WTC11 (cell line): Measurements from ENCODE around the gene SMARCA5. TPM values are rescaled to one million over a fixed set of nuclear protein-coding genes. Genes with fewer than 3 reads are reported as not detected.
A peak's percentile ranks its signal among the peaks of the same experiment; 100 is the strongest.

Source experiments
- ATAC-seq: fragments of 200-7000 bp; cut with Tn5 transposase; 2 replicates; pipeline ENCODE4 v1.10.0; 2021; ENCODE audit warnings: mild to moderate bottlenecking, moderate library complexity
- CTCF ChIA-PET: fragments of 300-600 bp; sonication (Branson Sonifier 250); formaldehyde crosslinking; loops from one replicate; lab custom pipeline; 2021; ENCODE audit warnings: antibody characterized with exemption; lab: Charles Lee
- POLR2A ChIA-PET: fragments of 350-600 bp; sonication (Branson Sonifier 250); formaldehyde crosslinking; loops from one replicate; lab custom pipeline; 2021; ENCODE audit warnings: antibody characterized with exemption; lab: Charles Lee
- DNase-seq: peaks from one replicate; pipeline ENCODE4 v3.0.0; 2021; ENCODE audit warnings: low spot score
- H3K27ac Mint-ChIP-seq: 2 replicates; pipeline ENCODE4 v1.8.0; 2021; ENCODE audit warnings: mixed read lengths
- H3K27me3 Mint-ChIP-seq: 2 replicates; pipeline ENCODE4 v1.8.0; 2021; ENCODE audit warnings: low read depth, mild to moderate bottlenecking, moderate library complexity, mixed read lengths
- H3K36me3 Mint-ChIP-seq: 2 replicates; pipeline ENCODE4 v1.8.0; 2021; ENCODE audit warnings: mixed read lengths
- H3K4me1 Mint-ChIP-seq: 2 replicates; pipeline ENCODE4 v1.8.0; 2022; ENCODE audit warnings: mixed read lengths
- H3K4me3 Mint-ChIP-seq: 2 replicates; pipeline ENCODE4 v1.8.0; 2021; ENCODE audit warnings: mild to moderate bottlenecking, moderate library complexity, mixed read lengths
- H3K9me3 Mint-ChIP-seq: 2 replicates; pipeline ENCODE4 v1.8.0; 2021; ENCODE audit warnings: mixed read lengths
- CBFB ChIP-seq: sonication (generic); formaldehyde crosslinking; IDR thresholded peaks from 2 replicates; pipeline ENCODE4 v1.8.1; 2022; ENCODE audit warnings: mild to moderate bottlenecking, low read depth, missing genetic modification reagents
- ETV6 ChIP-seq: sonication (generic); formaldehyde crosslinking; IDR thresholded peaks from 2 replicates; pipeline ENCODE4 v1.8.1; 2022; ENCODE audit warnings: mild to moderate bottlenecking, missing genetic modification reagents
- GRHL2 ChIP-seq: fragments of 250-450 bp; sonication (Bioruptor Pico); IDR thresholded peaks from 2 replicates; pipeline ENCODE4 v1.8.0; 2022; ENCODE audit warnings: mild to moderate bottlenecking, moderate library complexity; ENCODE audit not compliant: insufficient replicate concordance, severe bottlenecking
- HMGA2 ChIP-seq: fragments of 250-450 bp; sonication (Bioruptor Pico); IDR thresholded peaks from 2 replicates; pipeline ENCODE4 v1.4.0; 2021; ENCODE audit warnings: mild to moderate bottlenecking, moderate library complexity
- IRF2 ChIP-seq: sonication (generic); formaldehyde crosslinking; IDR thresholded peaks from 2 replicates; pipeline ENCODE4 v1.8.0; 2022; ENCODE audit warnings: low read depth, missing genetic modification reagents, borderline replicate concordance
- KAT7 ChIP-seq: sonication (generic); formaldehyde crosslinking; IDR thresholded peaks from 2 replicates; pipeline ENCODE4 v1.8.1; 2023; ENCODE audit warnings: missing genetic modification reagents, mild to moderate bottlenecking, borderline replicate concordance
- MXD4 ChIP-seq: fragments of 250-450 bp; sonication (Bioruptor Pico); IDR thresholded peaks from 2 replicates; pipeline ENCODE4 v1.8.0; 2021; ENCODE audit warnings: mild to moderate bottlenecking, moderate library complexity, borderline replicate concordance
- MYBL2 ChIP-seq: sonication (generic); formaldehyde crosslinking; IDR thresholded peaks from 2 replicates; pipeline ENCODE4 v1.8.1; 2023; ENCODE audit warnings: mild to moderate bottlenecking, moderate library complexity, missing genetic modification reagents
- NR2C2 ChIP-seq: sonication (generic); formaldehyde crosslinking; IDR thresholded peaks from 2 replicates; pipeline ENCODE4 v1.8.0; 2022; ENCODE audit warnings: mild to moderate bottlenecking, missing genetic modification reagents
- SMAD4 ChIP-seq: sonication (generic); formaldehyde crosslinking; IDR thresholded peaks from 2 replicates; pipeline ENCODE4 v1.8.0; 2022; ENCODE audit warnings: mild to moderate bottlenecking, missing genetic modification reagents
- TEAD1 ChIP-seq: sonication (generic); formaldehyde crosslinking; IDR thresholded peaks from 2 replicates; pipeline ENCODE4 v1.8.0; 2022; ENCODE audit warnings: mild to moderate bottlenecking, missing genetic modification reagents
- ZNF232 ChIP-seq: sonication (generic); formaldehyde crosslinking; IDR thresholded peaks from 2 replicates; pipeline ENCODE4 v1.8.0; 2022; ENCODE audit warnings: mild to moderate bottlenecking, missing genetic modification reagents
- ZNF263 ChIP-seq: sonication (generic); formaldehyde crosslinking; IDR thresholded peaks from 2 replicates; pipeline ENCODE4 v1.8.1; 2022; ENCODE audit warnings: low read depth, mild to moderate bottlenecking, moderate library complexity, missing genetic modification reagents
- ZNF423 ChIP-seq: fragments of 250-450 bp; sonication (Bioruptor Pico); IDR thresholded peaks from 2 replicates; pipeline ENCODE4 v2.1.2; 2022; ENCODE audit warnings: mild to moderate bottlenecking, moderate library complexity
- ZNF671 ChIP-seq: fragments of 250-450 bp; sonication (Bioruptor Pico); IDR thresholded peaks from 2 replicates; pipeline ENCODE4 v1.8.0; 2021; ENCODE audit warnings: mild to moderate bottlenecking
- total RNA-seq: library from RNA; stranded (reverse); gene quantifications from 3 replicates; pipeline ENCODE4 v1.2.3, GENCODE V29; 2021
- TF ChIP-seq, protein P1 (sequence below): sonication (generic); formaldehyde crosslinking; IDR thresholded peaks from 2 replicates; pipeline ENCODE4 v1.8.0; 2022; ENCODE audit warnings: mild to moderate bottlenecking, missing genetic modification reagents
- TF ChIP-seq, protein P2 (sequence below): sonication (generic); formaldehyde crosslinking; IDR thresholded peaks from 2 replicates; pipeline ENCODE4 v1.8.0; 2022; ENCODE audit warnings: mild to moderate bottlenecking, missing genetic modification reagents
- TF ChIP-seq, protein P3 (sequence below): sonication (generic); formaldehyde crosslinking; IDR thresholded peaks from 2 replicates; pipeline ENCODE4 v1.8.0; 2022; ENCODE audit warnings: mild to moderate bottlenecking, missing genetic modification reagents
- TF ChIP-seq, protein P4 (sequence below): sonication (generic); formaldehyde crosslinking; IDR thresholded peaks from 2 replicates; pipeline ENCODE4 v1.8.1; 2023; ENCODE audit warnings: mild to moderate bottlenecking, missing genetic modification reagents, moderate library complexity
- TF ChIP-seq, protein P5 (sequence below): fragments of 250-450 bp; sonication (Bioruptor Pico); conservative IDR thresholded peaks from 2 replicates; pipeline ENCODE4 v1.9.0; 2021; ENCODE audit warnings: mild to moderate bottlenecking
- TF ChIP-seq, protein P6 (sequence below): fragments of 250-450 bp; sonication (Bioruptor Pico); IDR thresholded peaks from 2 replicates; pipeline ENCODE4 v2.1.2; 2022; ENCODE audit warnings: mild to moderate bottlenecking, moderate library complexity

The SMARCA5 gene
- total RNA-seq, 1 experiment from 2014 or later, result 98.8 TPM

DNA sequence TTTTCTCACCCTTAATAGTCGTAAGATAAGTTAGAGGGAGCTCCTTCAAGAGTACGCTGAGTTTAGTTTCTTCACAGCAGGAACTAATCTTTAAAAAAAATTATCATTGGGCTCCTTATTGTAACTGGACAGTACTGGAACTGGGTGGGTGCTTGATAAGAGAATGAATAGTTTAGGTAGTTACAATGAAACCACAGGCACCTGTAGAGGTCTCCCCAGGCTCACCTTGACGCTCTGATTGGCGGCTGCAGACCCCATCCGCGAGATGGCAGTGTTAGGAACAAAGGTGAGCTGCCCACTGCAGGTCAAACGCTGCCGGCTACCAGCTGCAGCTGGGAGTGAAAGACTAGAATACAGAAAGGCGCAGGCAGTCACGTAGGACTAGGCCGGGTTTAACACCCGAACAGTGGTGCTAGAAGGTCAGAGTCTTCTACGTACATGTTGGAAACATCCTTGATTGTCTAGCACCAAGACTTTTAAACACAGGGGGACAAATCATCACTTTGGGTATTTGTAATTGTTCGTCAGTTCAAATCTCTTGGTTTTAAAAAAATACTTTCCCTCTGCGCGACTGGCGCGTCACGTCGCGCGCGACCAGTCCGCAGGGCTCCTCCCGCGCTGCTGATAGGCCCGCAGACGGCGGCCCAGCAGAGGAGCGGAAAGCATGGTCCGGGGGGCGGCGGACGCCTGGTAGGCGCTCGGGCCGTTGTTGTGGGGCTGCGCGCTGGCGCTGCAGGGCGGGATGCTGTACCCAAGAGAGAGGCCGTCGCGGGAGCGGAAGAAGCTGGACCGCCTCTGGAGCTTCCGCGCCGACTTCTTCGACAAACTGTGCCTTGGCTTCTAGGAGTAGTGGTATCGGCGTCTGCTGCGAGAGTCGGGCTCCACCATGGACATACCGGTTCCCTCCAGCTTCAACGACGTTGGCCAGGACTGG, 45.6 kb downstream of the SMARCA5 start (continued):
- TF ChIP-seq, protein P1, sequence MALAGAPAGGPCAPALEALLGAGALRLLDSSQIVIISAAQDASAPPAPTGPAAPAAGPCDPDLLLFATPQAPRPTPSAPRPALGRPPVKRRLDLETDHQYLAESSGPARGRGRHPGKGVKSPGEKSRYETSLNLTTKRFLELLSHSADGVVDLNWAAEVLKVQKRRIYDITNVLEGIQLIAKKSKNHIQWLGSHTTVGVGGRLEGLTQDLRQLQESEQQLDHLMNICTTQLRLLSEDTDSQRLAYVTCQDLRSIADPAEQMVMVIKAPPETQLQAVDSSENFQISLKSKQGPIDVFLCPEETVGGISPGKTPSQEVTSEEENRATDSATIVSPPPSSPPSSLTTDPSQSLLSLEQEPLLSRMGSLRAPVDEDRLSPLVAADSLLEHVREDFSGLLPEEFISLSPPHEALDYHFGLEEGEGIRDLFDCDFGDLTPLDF, result 0 out of 2 replicates have a peak, but pooled peaks have one; percentile 8
- no peak for TF ChIP-seq GRHL2 (CRISPR knock-in tag)
- TF ChIP-seq SMAD4, result no peak
- peak; percentile 65; the same call in 1 of the 2 replicates for TF ChIP-seq MYBL2
- 0 out of 2 replicates have a peak, but pooled peaks have one; percentile 10 for TF ChIP-seq ETV6 (CRISPR knock-in tag)
- peak; percentile 67; the same call in 1 of the 2 replicates for TF ChIP-seq TEAD1

DNA sequence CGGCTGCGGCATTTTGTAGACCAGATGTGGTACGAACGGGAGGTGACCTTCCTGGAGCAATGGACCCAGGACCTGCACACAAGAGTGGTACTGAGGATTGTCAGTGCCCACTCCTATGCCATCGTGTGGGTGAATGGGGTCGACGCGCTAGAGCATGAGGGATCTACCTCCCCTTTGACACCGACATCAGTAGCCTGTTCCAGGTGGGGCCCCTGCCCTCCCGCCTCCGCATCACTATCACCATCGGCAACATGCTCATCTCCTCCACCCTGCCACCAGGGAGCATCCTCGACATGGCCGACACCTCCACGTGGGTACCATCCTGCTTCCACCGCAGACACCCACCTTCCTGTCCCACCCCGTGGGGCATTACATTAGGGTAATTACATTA, 46.2 kb downstream of the SMARCA5 start:
- peak; percentile 6; the same call in 1 of the 2 replicates for ATAC-seq
- Mint-ChIP-seq H3K9me3 (peaks cover 8% of the 10 kb centered on the region), H3K36me3 (0 out of 2 replicates have a peak, but pooled peaks cover 5% of the 10 kb centered on the region), H3K4me3 (peak overlapping the region; percentile 83), H3K4me1 (peaks cover 9% of the 10 kb centered on the region), H3K27me3 (peaks cover 18% of the 10 kb centered on the region)
- ChIA-PET POLR2A (interaction anchor here (1.1 to 1.5 kb wide), 2 partner anchors 46 to 222 kb away, joined by 3 to 5 read pairs; partner anchors contain the start of gene SMARCA5), CTCF (interaction anchor here (0.8 to 3.4 kb wide), 12 partner anchors 10 to 421 kb away, joined by 3 to 51 read pairs (median 4); no protein-coding TSS in a partner anchor)
- TF ChIP-seq ETV6 (CRISPR knock-in tag), result 0 out of 2 replicates have a peak, but pooled peaks have one; percentile 0
- TF ChIP-seq, protein P2, sequence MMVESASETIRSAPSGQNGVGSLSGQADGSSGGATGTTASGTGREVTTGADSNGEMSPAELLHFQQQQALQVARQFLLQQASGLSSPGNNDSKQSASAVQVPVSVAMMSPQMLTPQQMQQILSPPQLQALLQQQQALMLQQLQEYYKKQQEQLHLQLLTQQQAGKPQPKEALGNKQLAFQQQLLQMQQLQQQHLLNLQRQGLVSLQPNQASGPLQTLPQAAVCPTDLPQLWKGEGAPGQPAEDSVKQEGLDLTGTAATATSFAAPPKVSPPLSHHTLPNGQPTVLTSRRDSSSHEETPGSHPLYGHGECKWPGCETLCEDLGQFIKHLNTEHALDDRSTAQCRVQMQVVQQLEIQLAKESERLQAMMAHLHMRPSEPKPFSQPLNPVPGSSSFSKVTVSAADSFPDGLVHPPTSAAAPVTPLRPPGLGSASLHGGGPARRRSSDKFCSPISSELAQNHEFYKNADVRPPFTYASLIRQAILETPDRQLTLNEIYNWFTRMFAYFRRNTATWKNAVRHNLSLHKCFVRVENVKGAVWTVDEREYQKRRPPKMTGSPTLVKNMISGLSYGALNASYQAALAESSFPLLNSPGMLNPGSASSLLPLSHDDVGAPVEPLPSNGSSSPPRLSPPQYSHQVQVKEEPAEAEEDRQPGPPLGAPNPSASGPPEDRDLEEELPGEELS (CRISPR knock-in tag), result no peak
- TF ChIP-seq, protein P3, sequence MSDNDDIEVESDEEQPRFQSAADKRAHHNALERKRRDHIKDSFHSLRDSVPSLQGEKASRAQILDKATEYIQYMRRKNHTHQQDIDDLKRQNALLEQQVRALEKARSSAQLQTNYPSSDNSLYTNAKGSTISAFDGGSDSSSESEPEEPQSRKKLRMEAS (CRISPR knock-in tag), result 0 out of 2 replicates have a peak, but pooled peaks have one; percentile 45
- TF ChIP-seq CBFB (CRISPR knock-in tag), result no peak
- TF ChIP-seq HMGA2 (CRISPR knock-in tag), result no peak
- TF ChIP-seq, protein P4, sequence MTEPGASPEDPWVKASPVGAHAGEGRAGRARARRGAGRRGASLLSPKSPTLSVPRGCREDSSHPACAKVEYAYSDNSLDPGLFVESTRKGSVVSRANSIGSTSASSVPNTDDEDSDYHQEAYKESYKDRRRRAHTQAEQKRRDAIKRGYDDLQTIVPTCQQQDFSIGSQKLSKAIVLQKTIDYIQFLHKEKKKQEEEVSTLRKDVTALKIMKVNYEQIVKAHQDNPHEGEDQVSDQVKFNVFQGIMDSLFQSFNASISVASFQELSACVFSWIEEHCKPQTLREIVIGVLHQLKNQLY (CRISPR knock-in tag), result no peak
- TF ChIP-seq, all 79 proteins: peak for 2
- DNase-seq, result no peak
- no peak overlapping the region for H3K27ac Mint-ChIP-seq

DNA sequence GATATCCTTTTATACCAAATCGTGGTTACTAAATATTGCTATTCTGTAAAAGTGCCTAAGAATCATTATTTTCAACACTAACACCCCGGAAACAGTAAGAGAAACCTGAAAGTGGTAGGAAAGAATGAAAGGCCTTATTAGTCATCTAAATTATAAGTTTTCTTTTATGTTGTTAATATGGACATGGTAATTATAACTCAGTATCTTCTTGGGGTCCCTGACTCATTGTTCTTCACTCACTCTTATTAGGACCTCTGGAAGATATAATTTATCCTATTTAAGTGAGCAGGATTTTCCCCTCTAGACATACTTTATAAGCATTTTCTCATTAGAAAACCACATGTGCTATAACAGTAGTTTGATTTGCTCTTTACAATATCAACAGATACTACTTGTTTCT, 51.0 kb downstream of the SMARCA5 start:
- CTCF ChIA-PET, result no interaction called here
- no peak for TF ChIP-seq MYBL2
- no peak for TF ChIP-seq ZNF671 (CRISPR knock-in tag)
- TF ChIP-seq KAT7 (CRISPR knock-in tag), result no peak
- no peak for TF ChIP-seq ZNF263
- TF ChIP-seq, protein P5, sequence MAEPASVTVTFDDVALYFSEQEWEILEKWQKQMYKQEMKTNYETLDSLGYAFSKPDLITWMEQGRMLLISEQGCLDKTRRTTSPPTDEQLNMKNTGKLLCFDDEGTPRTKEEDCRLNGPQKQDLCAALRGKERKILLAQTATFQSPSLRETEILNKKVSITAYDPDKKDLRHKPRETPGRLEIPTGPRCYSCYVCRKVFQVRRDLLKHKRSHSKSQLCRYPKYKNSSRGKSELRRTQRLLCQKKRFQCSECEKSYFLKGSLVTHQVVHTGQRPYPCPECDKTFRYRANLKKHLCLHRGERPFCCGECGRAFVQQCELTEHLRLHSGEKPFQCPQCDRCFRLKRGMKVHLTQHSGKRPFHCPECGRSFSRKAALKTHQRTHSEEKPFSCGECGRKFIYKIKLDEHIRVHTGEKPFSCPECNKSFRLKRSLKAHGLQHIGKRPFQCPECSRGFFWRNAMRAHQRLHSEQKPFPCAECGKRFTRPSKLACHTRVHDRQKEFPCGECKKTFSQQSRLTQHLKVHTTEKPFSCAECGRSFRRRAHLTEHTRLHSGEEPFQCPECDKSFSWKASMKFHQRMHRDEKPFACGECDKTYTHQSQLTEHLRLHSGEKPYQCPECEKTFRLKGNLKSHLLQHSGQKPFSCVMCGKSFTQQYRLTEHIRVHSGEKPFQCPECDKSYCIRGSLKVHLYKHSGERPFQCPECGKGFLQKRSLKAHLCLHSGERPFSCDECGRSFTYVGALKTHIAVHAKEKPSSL (CRISPR knock-in tag), result no peak
- TF ChIP-seq, protein P6, sequence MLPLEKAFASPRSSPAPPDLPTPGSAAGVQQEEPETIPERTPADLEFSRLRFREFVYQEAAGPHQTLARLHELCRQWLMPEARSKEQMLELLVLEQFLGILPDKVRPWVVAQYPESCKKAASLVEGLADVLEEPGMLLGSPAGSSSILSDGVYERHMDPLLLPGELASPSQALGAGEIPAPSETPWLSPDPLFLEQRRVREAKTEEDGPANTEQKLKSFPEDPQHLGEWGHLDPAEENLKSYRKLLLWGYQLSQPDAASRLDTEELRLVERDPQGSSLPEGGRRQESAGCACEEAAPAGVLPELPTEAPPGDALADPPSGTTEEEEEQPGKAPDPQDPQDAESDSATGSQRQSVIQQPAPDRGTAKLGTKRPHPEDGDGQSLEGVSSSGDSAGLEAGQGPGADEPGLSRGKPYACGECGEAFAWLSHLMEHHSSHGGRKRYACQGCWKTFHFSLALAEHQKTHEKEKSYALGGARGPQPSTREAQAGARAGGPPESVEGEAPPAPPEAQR (CRISPR knock-in tag), result no peak
- TF ChIP-seq NR2C2 (CRISPR knock-in tag), result no peak
- no peak for TF ChIP-seq MXD4
- TF ChIP-seq HMGA2 (CRISPR knock-in tag), result no peak
- no peak for TF ChIP-seq ZNF232 (CRISPR knock-in tag)
- TF ChIP-seq ZNF423, result no peak
- no peak for TF ChIP-seq IRF2 (CRISPR knock-in tag)
- TF ChIP-seq, all 79 proteins: peak for 0
- Mint-ChIP-seq H3K4me1 (peaks cover 3% of the 10 kb centered on the region; the same call in 1 of the 2 replicates), H3K9me3 (peaks cover 19% of the 10 kb centered on the region), H3K27ac (no peak overlapping the region), H3K4me3 (no peak overlapping the region), H3K27me3 (peaks cover 13% of the 10 kb centered on the region), H3K36me3 (0 out of 2 replicates have a peak, but pooled peaks cover 5% of the 10 kb centered on the region)
- POLR2A ChIA-PET, result no interaction called here
- ATAC-seq (no peak), DNase-seq (no peak)
